Pancreas (tissue), 10 donors: ENCODE results near the gene SDCBP2. TPM values are rescaled to one million over a fixed set of nuclear protein-coding genes. Genes with fewer than 3 reads are reported as not detected.

Experiments
- ATAC-seq, 4 donors: fragments of 200-7000 bp; cut with Tn5 transposase; one replicate each; pipeline versions ENCODE4 v1.8.0 to v1.9.1; 2020; ENCODE audit warnings: mild to moderate bottlenecking in 4 of 4, moderate library complexity in 4 of 4
- DNase-seq, 6 donors: peaks; one replicate each; pipeline ENCODE4 v3.0.0-alpha.2; 2020
- FAIRE-seq: peaks from 2 replicates; lab custom pipeline; 2012; peaks lifted over from hg19 to GRCh38; lab: Jason Lieb, UNC
- H3K27ac ChIP-seq, 4 donors: fragments of 200-600 bp; sonication (generic); 1 replicate in 3 of 4; 2 replicates in 1 of 4; pipeline versions ENCODE4 v1.5.0 to v1.8.0; 2020
- H3K27me3 ChIP-seq, 4 donors: fragments of 200-600 bp; one replicate each; pipeline ENCODE4 v1.8.0; 2021
- H3K36me3 ChIP-seq, 3 donors: fragments of 200-600 bp; sonication (generic) in 1 of 3; one replicate each; pipeline versions ENCODE4 v1.5.0 to v1.8.0; 2020 to 2021
- H3K4me1 ChIP-seq, 3 donors: fragments of 200-600 bp; one replicate each; pipeline ENCODE4 v1.8.0; 2021
- H3K4me3 ChIP-seq, 4 donors: fragments of 200-600 bp; sonication (generic) in 2 of 4; one replicate each; pipeline versions ENCODE4 v1.5.0 to v1.8.0; 2020 to 2021
- H3K9me3 ChIP-seq, 4 donors: fragments of 200-600 bp; one replicate each; pipeline ENCODE4 v1.8.0; 2021
- WGBS, 2 donors: extraction: QIAGEN DNeasy Blood & Tissue Kit; methylation state at CpG; one replicate each; pipeline ENCODE4 v1.1.7; 2013; 5-methylcytosine and 5-hydroxymethylcytosine counted together
- intact Hi-C, 3 donors: fragments of 100-400 bp; cut with DNase I; formaldehyde crosslinking; loops; one replicate each; pipeline versions ENCODE4 v1.11.1 to v1.14.2; 2022
- polyA plus RNA-seq, 2 donors: library from polyadenylated mRNA; stranded (reverse); fragments of 200-250 nt; gene quantifications; one replicate each; pipeline ENCODE4 v1.2.3, GENCODE V29; 2013
- total RNA-seq, 6 donors: library from RNA; stranded (reverse); fragmentation: NEBNext Ultra II Directional in 4 of 6; extraction: Animal tissue kit (Norgen Biotek cat#: 25700) in 4 of 6; gene quantifications; one replicate each; pipeline versions ENCODE4 v1.2.1 to v1.2.4, GENCODE V29; 2021 to 2023
- TF ChIP-seq, protein P1 (sequence below), 4 donors: fragments of 200-600 bp; sonication (generic) in 3 of 4; IDR thresholded peaks; one replicate each; pipeline versions ENCODE4 v1.5.0 to v1.8.0; 2021; ENCODE audit warnings: antibody characterized with exemption in 4 of 4
- donor health status: healthy with polysubstance abuse.
- donor health status: DM: no; HTN: no; CAD: no; lungs with moderate emphysema.
- donor health status: DM: no; HTN: no; CAD: no.
- donor health status: control.
- donor health status: control.
- donor health status: Bipolar disorder and iron deficiency.
- donor health status: DM: yes; HTN: yes; CAD: no.
- donor health status: DM: no; HTN: no; CAD: no.
- donor health status: DM: no; HTN: no; CAD: no.
- donor health status: DM: yes; HTN: yes; CAD: no.

The SDCBP2 gene
- total and polyA plus RNA-seq, 8 donors = 4.7 to 23.8 (median 12.0) TPM

DNA sequence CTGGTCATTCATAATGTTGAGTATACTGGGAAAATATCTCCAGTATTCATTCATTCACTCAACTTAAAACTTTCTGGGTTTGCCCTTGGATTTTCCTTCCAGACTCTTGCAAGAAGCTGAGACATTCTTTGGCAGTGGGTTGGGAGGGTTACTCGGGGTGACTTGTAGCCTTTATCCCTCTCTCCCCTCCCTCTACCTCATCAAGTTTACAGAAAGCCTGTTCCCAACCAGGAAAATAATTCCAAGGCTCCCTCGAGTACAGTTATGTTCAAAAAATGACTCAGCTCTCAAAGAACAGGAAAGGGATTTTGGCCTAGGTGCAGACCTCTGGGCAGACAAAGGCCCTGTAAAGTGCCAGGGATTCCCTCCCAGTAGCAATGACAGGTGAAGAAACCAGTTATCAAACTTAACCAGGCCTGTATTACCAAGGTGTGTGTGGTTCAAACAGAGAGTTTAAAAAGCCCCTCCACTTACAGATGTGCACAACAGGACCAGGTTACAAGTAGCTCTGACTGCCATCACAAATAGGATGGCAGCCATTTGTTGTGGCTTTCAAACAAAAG is 41.7 kb upstream of the SDCBP2 start:
- Histone ChIP-seq H3K27ac (no peak overlapping the region), H3K27me3 (no peaks in the 10 kb centered on the region), H3K4me1 (peaks cover 0 to 9% (median 0%) of the 10 kb centered on the region in 3 donors), H3K36me3 (peaks cover 0 to 7% (median 0%) of the 10 kb centered on the region in 3 donors), H3K9me3 (no peaks in the 10 kb centered on the region), H3K4me3 (no peak overlapping the region)
- intact Hi-C loops = no loop called here
- 38 to 41% methylated on average over 2 of the region's 2 CpGs for WGBS, 2 donors
- ATAC-seq (peak in 3 of 4 donors; percentile 13 to 38 (median 27)), FAIRE-seq (no peak), DNase-seq (no peak)
- TF ChIP-seq, protein P1, sequence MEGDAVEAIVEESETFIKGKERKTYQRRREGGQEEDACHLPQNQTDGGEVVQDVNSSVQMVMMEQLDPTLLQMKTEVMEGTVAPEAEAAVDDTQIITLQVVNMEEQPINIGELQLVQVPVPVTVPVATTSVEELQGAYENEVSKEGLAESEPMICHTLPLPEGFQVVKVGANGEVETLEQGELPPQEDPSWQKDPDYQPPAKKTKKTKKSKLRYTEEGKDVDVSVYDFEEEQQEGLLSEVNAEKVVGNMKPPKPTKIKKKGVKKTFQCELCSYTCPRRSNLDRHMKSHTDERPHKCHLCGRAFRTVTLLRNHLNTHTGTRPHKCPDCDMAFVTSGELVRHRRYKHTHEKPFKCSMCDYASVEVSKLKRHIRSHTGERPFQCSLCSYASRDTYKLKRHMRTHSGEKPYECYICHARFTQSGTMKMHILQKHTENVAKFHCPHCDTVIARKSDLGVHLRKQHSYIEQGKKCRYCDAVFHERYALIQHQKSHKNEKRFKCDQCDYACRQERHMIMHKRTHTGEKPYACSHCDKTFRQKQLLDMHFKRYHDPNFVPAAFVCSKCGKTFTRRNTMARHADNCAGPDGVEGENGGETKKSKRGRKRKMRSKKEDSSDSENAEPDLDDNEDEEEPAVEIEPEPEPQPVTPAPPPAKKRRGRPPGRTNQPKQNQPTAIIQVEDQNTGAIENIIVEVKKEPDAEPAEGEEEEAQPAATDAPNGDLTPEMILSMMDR (IDR thresholded peaks at IDR 0.05) = no peak

DNA sequence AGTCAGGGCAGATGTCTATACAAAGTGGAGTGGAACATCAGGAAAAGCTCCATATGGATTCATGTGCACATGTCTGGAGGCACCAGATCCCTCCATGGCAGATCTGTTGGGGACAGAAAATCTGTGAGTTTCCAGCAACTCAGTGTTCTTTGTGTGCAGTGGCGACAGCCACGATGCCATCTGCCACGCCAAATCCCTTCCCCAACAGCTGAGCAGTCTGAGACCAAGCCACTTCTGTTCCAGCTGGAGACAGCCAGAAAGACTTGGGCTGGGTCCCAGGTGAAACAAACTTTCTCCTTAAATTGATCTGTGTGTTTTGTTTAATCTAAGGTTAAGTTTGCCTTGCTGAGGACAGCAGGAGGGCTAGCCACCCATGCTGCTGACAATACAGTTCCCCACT is 41.0 kb upstream of the SDCBP2 start:
- FAIRE-seq (no peak), ATAC-seq (peak; percentile 32 to 71 (median 56)), DNase-seq (peak in 1 of 6 donors; percentile 33)
- TF ChIP-seq, protein P1 (IDR thresholded peaks at IDR 0.05) = no peak
- Histone ChIP-seq H3K4me3 (no peak overlapping the region), H3K27me3 (no peaks in the 10 kb centered on the region), H3K9me3 (no peaks in the 10 kb centered on the region), H3K27ac (no peak overlapping the region), H3K4me1 (peaks cover 0 to 9% (median 0%) of the 10 kb centered on the region in 3 donors), H3K36me3 (peaks cover 0 to 7% (median 0%) of the 10 kb centered on the region in 3 donors)
- intact Hi-C loops = no loop called here
- WGBS, 2 donors = 37 to 45% methylated on average over 3 of the region's 3 CpGs

DNA sequence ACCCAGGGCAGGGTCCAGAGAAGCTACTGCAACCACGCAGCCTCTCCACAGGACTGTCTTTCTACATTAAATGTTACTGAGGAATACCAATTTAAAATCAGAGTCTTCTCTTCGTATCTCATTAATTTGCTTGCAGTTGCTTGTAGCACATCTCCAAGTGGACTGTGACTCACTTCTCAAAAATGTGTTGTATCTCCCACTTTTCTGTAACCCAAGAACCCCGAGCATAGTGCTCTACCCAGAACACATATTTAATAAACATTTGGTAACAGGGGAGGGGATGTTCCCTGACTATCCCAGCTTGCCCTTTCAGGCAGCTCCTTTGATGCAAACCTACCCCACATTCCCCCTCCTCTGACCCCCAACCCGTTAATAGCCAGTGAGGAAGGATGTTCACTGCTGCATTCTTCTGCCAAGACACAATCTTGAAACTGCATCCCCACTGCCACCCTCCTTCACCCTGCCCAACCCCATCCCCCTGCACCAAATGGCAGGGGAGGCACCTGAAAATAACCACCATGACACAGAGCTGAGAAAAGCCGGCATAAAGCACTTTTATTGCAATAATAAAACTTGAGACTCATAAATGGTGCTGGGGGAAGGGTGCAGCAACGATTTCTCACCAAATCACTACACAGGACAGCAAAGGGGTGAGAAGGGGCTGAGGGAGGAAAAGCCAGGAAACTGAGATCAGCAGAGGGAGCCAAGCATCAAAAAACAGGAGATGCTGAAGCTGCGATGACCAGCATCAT is 39.7 kb upstream of the SDCBP2 start:
- H3K9me3 ChIP-seq = no peaks in the 10 kb centered on the region
- ATAC-seq (no peak), FAIRE-seq (no peak), DNase-seq (no peak)
- TF ChIP-seq, protein P1 (IDR thresholded peaks at IDR 0.05) = no peak
- peaks cover 0 to 9% (median 0%) of the 10 kb centered on the region in 3 donors for H3K4me1 ChIP-seq
- intact Hi-C loops = no loop called here
- no peak overlapping the region for H3K27ac ChIP-seq
- WGBS, 2 donors = 84 to 88% methylated on average over 7 of the region's 7 CpGs
- H3K4me3 ChIP-seq = no peak overlapping the region
- H3K27me3 ChIP-seq = no peaks in the 10 kb centered on the region
- H3K36me3 ChIP-seq = peaks cover 0 to 7% (median 0%) of the 10 kb centered on the region in 3 donors

DNA sequence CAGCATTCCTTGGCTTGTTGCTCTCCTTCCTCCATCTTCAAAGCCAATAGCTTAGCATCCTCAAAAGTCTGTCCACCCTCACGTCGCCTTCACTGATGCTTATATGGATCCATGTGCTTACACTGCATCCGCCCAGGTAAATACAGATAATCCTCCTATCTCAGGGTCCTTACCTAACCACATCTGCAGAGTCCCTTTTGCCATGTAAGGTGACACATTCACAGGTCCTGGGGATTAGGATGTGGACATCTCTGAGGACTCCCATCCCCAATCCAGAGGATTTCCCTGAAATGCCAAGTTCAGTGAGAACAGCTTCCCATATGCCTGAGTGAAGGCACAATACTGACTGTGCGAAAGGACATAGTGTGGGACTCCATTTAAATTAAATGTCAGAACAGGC is 38.5 kb upstream of the SDCBP2 start:
- Histone ChIP-seq H3K4me1 (peaks cover 0 to 9% (median 0%) of the 10 kb centered on the region in 3 donors), H3K4me3 (no peak overlapping the region), H3K27ac (no peak overlapping the region), H3K9me3 (no peaks in the 10 kb centered on the region), H3K27me3 (no peaks in the 10 kb centered on the region), H3K36me3 (peaks cover 0 to 7% (median 0%) of the 10 kb centered on the region in 3 donors)
- DNase-seq = no peak
- TF ChIP-seq, protein P1 (IDR thresholded peaks at IDR 0.05) = no peak
- no peak for ATAC-seq
- FAIRE-seq = no peak
- intact Hi-C loops = no loop called here
- 94 to 96% methylated on average over 4 of the region's 4 CpGs for WGBS, 2 donors

DNA sequence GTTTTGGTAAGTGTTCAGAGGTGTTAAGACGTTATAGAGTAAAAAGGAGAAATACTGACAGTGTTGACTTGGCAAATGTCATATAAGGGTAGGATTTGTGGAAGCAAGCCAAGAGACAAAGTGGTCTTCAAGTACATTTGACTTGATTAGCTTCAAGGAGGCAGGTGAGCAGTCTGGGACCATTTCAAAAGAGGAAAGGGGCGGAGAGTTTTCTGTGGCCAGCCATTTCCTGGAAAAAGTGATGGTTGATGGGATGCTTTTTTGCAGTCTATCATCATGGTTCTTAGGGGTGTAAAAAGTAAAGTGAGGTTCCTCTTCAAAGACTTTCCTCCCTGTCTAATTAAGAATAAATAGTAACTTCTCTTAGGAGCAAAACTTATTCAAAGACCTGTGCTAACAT is 35.2 kb upstream of the SDCBP2 start:
- H3K36me3 ChIP-seq = peaks cover 0 to 3% (median 0%) of the 10 kb centered on the region in 3 donors
- H3K27ac ChIP-seq = no peak overlapping the region
- no peak overlapping the region for H3K4me3 ChIP-seq
- no peaks in the 10 kb centered on the region for H3K9me3 ChIP-seq
- WGBS, 2 donors = 80 to 84% methylated on average over 2 of the region's 2 CpGs
- no peaks in the 10 kb centered on the region for H3K4me1 ChIP-seq
- FAIRE-seq = no peak
- H3K27me3 ChIP-seq = no peaks in the 10 kb centered on the region
- TF ChIP-seq, protein P1 (IDR thresholded peaks at IDR 0.05) = no peak
- intact Hi-C loops = no loop called here
- no peak for DNase-seq
- ATAC-seq = no peak
